Neural cell (in vitro differentiated cells): Measurements from ENCODE around the gene ATOH8.

Experiments used
- EZH2 ChIP-seq: fragments of 200-600, 300-800 bp; shearing (Covaris generic), sonication (generic); IDR thresholded peaks from 2 replicates; pipeline ENCODE4 v1.6.1; 2014; ENCODE audit warnings: antibody characterized with exemption, low read length, borderline replicate concordance, mild to moderate bottlenecking; ENCODE audit not compliant: insufficient read depth, poor library complexity, severe bottlenecking
- POLR2AphosphoS5 ChIP-seq: IDR thresholded peaks from 2 replicates; pipeline ENCODE4 v1.6.1; 2012
- TF ChIP-seq, protein P1 (sequence below): fragments of 450-650 bp; IDR thresholded peaks from 2 replicates; pipeline ENCODE4 v1.5.1; 2014; ENCODE audit warnings: antibody characterized with exemption, mild to moderate bottlenecking, moderate library complexity; ENCODE audit not compliant: poor library complexity, severe bottlenecking
- TF ChIP-seq, protein P2 (sequence below): IDR thresholded peaks from 2 replicates; pipeline ENCODE4 v1.6.1; 2012; ENCODE audit warnings: borderline replicate concordance

DNA sequence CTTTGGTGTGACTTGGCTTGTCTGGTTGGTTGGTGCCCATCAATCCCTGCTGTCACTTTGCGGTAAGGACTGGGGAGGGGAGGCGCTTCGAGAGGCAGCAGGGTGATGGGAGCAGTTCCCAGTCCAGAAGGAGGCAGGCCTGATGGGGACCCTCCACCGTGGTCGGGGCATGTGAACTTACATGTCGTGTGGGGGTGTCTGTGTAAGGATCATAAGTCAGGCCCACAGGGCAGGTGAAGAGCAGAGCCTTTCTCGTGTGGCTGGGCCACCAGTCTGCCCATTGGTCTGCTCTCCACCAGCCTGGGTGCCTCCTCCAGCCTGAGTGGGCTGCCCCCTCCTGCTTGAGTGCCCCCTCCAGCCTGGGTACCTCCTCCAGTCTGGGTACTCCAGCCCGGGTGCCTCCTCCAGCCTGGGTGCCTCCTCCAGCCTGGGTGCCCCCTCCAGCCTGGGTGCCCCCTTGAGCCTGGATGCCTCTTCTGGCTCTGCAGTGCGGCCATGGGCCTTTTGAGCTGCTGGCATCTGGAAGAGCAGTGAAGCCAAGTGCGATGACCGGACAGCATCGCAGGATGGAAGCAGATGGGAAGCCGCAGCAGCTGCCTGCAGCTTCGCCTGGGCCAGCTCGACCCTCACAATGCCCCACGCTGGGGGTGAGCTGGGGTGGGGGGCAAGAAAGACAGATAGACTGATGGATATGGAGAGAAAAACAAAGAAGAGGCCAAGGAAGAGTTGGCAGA is 25.0 kb downstream of the ATOH8 start:
- TF ChIP-seq, protein P1, sequence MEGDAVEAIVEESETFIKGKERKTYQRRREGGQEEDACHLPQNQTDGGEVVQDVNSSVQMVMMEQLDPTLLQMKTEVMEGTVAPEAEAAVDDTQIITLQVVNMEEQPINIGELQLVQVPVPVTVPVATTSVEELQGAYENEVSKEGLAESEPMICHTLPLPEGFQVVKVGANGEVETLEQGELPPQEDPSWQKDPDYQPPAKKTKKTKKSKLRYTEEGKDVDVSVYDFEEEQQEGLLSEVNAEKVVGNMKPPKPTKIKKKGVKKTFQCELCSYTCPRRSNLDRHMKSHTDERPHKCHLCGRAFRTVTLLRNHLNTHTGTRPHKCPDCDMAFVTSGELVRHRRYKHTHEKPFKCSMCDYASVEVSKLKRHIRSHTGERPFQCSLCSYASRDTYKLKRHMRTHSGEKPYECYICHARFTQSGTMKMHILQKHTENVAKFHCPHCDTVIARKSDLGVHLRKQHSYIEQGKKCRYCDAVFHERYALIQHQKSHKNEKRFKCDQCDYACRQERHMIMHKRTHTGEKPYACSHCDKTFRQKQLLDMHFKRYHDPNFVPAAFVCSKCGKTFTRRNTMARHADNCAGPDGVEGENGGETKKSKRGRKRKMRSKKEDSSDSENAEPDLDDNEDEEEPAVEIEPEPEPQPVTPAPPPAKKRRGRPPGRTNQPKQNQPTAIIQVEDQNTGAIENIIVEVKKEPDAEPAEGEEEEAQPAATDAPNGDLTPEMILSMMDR, result no peak
- TF ChIP-seq, protein P2, sequence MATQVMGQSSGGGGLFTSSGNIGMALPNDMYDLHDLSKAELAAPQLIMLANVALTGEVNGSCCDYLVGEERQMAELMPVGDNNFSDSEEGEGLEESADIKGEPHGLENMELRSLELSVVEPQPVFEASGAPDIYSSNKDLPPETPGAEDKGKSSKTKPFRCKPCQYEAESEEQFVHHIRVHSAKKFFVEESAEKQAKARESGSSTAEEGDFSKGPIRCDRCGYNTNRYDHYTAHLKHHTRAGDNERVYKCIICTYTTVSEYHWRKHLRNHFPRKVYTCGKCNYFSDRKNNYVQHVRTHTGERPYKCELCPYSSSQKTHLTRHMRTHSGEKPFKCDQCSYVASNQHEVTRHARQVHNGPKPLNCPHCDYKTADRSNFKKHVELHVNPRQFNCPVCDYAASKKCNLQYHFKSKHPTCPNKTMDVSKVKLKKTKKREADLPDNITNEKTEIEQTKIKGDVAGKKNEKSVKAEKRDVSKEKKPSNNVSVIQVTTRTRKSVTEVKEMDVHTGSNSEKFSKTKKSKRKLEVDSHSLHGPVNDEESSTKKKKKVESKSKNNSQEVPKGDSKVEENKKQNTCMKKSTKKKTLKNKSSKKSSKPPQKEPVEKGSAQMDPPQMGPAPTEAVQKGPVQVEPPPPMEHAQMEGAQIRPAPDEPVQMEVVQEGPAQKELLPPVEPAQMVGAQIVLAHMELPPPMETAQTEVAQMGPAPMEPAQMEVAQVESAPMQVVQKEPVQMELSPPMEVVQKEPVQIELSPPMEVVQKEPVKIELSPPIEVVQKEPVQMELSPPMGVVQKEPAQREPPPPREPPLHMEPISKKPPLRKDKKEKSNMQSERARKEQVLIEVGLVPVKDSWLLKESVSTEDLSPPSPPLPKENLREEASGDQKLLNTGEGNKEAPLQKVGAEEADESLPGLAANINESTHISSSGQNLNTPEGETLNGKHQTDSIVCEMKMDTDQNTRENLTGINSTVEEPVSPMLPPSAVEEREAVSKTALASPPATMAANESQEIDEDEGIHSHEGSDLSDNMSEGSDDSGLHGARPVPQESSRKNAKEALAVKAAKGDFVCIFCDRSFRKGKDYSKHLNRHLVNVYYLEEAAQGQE, result no peak
- TF ChIP-seq EZH2, result no peak
- no peak for TF ChIP-seq POLR2AphosphoS5
